ENCODE data around the gene FIG4.
"Not testable (repeated sequence)": the region's sequence is repeated elsewhere in the genome, so short reads cannot be mapped to it uniquely, and the experiment has no call there.

FIG4 gene

GRCh38 chr6:109690737-109691621, at the start of gene FIG4, which contains the start of gene AK9:
FIG4 (plus strand) TSS chr6:109691296; CDS start chr6:109691436, 140 bp downstream.
AK9 (minus strand) TSS chr6:109691202; CDS start chr6:109675745, 15,457 bp downstream.
- peak; percentile 77 for DNase-seq (ENCODE audit: low read depth)

- DNase-seq (ENCODE audit: low read depth) = no peak
Observed at GRCh38 chr6:109644131-109644530, 47.0 kb upstream of the FIG4 start.

- no peak for DNase-seq (ENCODE audit: low read depth)
Observed at GRCh38 chr6:109653264-109653663, 37.8 kb upstream of the FIG4 start.

- DNase-seq (ENCODE audit: low read depth) = no peak
Observed at GRCh38 chr6:109655761-109656262, 35.3 kb upstream of the FIG4 start.

GRCh38 chr6:109660526-109661320, 30.4 kb upstream of the FIG4 start:
- DNase-seq (ENCODE audit: low read depth) = no peak

- no peak for DNase-seq (ENCODE audit: low read depth)
Observed at GRCh38 chr6:109662192-109662591, 28.9 kb upstream of the FIG4 start.

GRCh38 chr6:109669811-109670210, 21.3 kb upstream of the FIG4 start:
- no peak for DNase-seq (ENCODE audit: low read depth)

GRCh38 chr6:109671733-109672132, 19.4 kb upstream of the FIG4 start:
- no peak for DNase-seq (ENCODE audit: low read depth)

GRCh38 chr6:109672175-109672574, 18.9 kb upstream of the FIG4 start:
- no peak for DNase-seq (ENCODE audit: low read depth)

- no peak for DNase-seq (ENCODE audit: low read depth)
Observed at GRCh38 chr6:109672839-109673238, 18.3 kb upstream of the FIG4 start.

- no peak for DNase-seq (ENCODE audit: low read depth)
Observed at GRCh38 chr6:109676724-109677123, 14.4 kb upstream of the FIG4 start.

GRCh38 chr6:109678240-109678639, 12.9 kb upstream of the FIG4 start:
- no peak for DNase-seq (ENCODE audit: low read depth)

- DNase-seq (ENCODE audit: low read depth) = not testable (repeated sequence)
Observed at GRCh38 chr6:109678661-109679505, 12.2 kb upstream of the FIG4 start.

GRCh38 chr6:109686566-109687265, 4.4 kb upstream of the FIG4 start:
- DNase-seq (ENCODE audit: low read depth) = no peak

- DNase-seq (ENCODE audit: low read depth) = peak; percentile 49
Observed at GRCh38 chr6:109687271-109687761, 3.8 kb upstream of the FIG4 start.

- DNase-seq (ENCODE audit: low read depth) = no peak
Observed at GRCh38 chr6:109690373-109690736, 741 bp upstream of the FIG4 start.

GRCh38 chr6:109693111-109693510, 2.0 kb downstream of the FIG4 start:
- no peak for DNase-seq (ENCODE audit: low read depth)

- no peak for DNase-seq (ENCODE audit: low read depth)
Observed at GRCh38 chr6:109695468-109695867, 4.4 kb downstream of the FIG4 start.

GRCh38 chr6:109696355-109696754, 5.3 kb downstream of the FIG4 start:
- no peak for DNase-seq (ENCODE audit: low read depth)

GRCh38 chr6:109701221-109701620, 10.1 kb downstream of the FIG4 start:
- DNase-seq (ENCODE audit: low read depth) = no peak

- DNase-seq (ENCODE audit: low read depth) = no peak
Observed at GRCh38 chr6:109701774-109702173, 10.7 kb downstream of the FIG4 start.
